ENCODE results near the gene NCAPD2. TPM values are rescaled to one million over a fixed set of nuclear protein-coding genes. Genes with fewer than 3 reads are reported as not detected.

Gene NCAPD2
- polyA plus RNA-seq, 1 of the 3 experiments (the other 2 are of a cell fraction): 46.9 TPM

GRCh38 chr12:6539314-6539682, 45.4 kb downstream of the NCAPD2 start:
- ChIA-PET CTCF (interaction anchor here (0.6 to 9.4 kb wide), 8 partner anchors 14 to 414 kb away, joined by 3 to 228 read pairs (median 9); partner anchors contain the start of genes IFFO1 and VAMP1), POLR2A (interaction anchor here (0.6 to 5.4 kb wide), 9 partner anchors 9 to 74 kb away, joined by 3 to 73 read pairs (median 4); partner anchors contain the start of genes MRPL51 and VAMP1)
- no peak for DNase-seq
- Histone ChIP-seq H4K20me1 (ENCODE audit: insufficient read depth) (peaks cover 55% of the 10 kb centered on the region), H3K4me3 (ENCODE audit: low read depth in 2 of 2, low read length in 1 of 2) (no peak overlapping the region), H3K9ac (no peak overlapping the region), H3K9me2 (no peaks in the 10 kb centered on the region), H3K9me3 (no peaks in the 10 kb centered on the region), H3K4me2 (no peak overlapping the region), H2AFZ (ENCODE audit: low read depth) (no peak overlapping the region), H3F3A (replicated peaks; ENCODE audit: insufficient read depth) (peaks cover 73% of the 10 kb centered on the region), H3K27ac (ENCODE audit: low read depth in 2 of 2, low read length in 1 of 2) (peak overlapping the region in 1 of 2 experiments; percentile 12; a peak in 1 of 4 replicates), H3K4me1 (ENCODE audit: control insufficient read depth in 1 of 2, insufficient read depth in 2 of 2, low read depth in 1 of 2, low read length in 1 of 2) (peaks cover 5 to 20% of the 10 kb centered on the region in 2 experiments; a peak in 3 of 4 replicates), H3K79me2 (ENCODE audit: insufficient read depth) (peaks cover 61% of the 10 kb centered on the region), H3K27me3 (ENCODE audit: insufficient read depth) (no peaks in the 10 kb centered on the region), H3K36me3 (replicated peaks in 1 of 2; ENCODE audit: control insufficient read depth in 1 of 2, insufficient read depth in 2 of 2, low read length in 1 of 2) (peaks cover 38 to 56% of the 10 kb centered on the region in 2 experiments)
- peak; percentile 6; the same call in 1 of the 2 replicates for TF ChIP-seq JUND (IDR thresholded peaks at IDR 0.05)
- no peak for TF ChIP-seq ZBTB33 (IDR thresholded peaks at IDR 0.05; ENCODE audit: borderline replicate concordance, low read depth)
- WGBS (ENCODE audit: low lambda C conversion rate): 79% methylated on average over 5 of the region's 5 CpGs

GRCh38 chr12:6539707-6540134, 45.8 kb downstream of the NCAPD2 start:
- peak; percentile 41 for DNase-seq
- Histone ChIP-seq H2AFZ (ENCODE audit: low read depth) (no peak overlapping the region), H3K4me1 (ENCODE audit: control insufficient read depth in 1 of 2, insufficient read depth in 2 of 2, low read depth in 1 of 2, low read length in 1 of 2) (peaks cover 5 to 20% of the 10 kb centered on the region in 2 experiments; a peak in 3 of 4 replicates), H3K9ac (no peak overlapping the region), H3K4me2 (no peak overlapping the region), H3F3A (replicated peaks; ENCODE audit: insufficient read depth) (peaks cover 74% of the 10 kb centered on the region), H3K9me3 (no peaks in the 10 kb centered on the region), H4K20me1 (ENCODE audit: insufficient read depth) (peaks cover 52% of the 10 kb centered on the region), H3K27ac (ENCODE audit: low read depth in 2 of 2, low read length in 1 of 2) (peak overlapping the region in 1 of 2 experiments; percentile 12; a peak in 1 of 4 replicates), H3K79me2 (ENCODE audit: insufficient read depth) (peaks cover 61% of the 10 kb centered on the region), H3K27me3 (ENCODE audit: insufficient read depth) (no peaks in the 10 kb centered on the region), H3K36me3 (replicated peaks in 1 of 2; ENCODE audit: control insufficient read depth in 1 of 2, insufficient read depth in 2 of 2, low read length in 1 of 2) (peaks cover 42 to 56% of the 10 kb centered on the region in 2 experiments), H3K9me2 (no peaks in the 10 kb centered on the region), H3K4me3 (ENCODE audit: low read depth in 2 of 2, low read length in 1 of 2) (no peak overlapping the region)
- no peak for TF ChIP-seq RXRA (IDR thresholded peaks at IDR 0.05; ENCODE audit: borderline replicate concordance, low read depth)
- TF ChIP-seq IRF3 (IDR thresholded peaks at IDR 0.05; ENCODE audit: low read depth, low read length): no peak
- 0 out of 2 replicates have a peak, but pooled peaks have one; percentile 14 for TF ChIP-seq POLR2AphosphoS5 (IDR thresholded peaks at IDR 0.05; ENCODE audit: low read depth, low read length)
- ChIA-PET CTCF (interaction anchor here (0.6 to 9.4 kb wide), 8 partner anchors 13 to 413 kb away, joined by 3 to 228 read pairs (median 9); partner anchors contain the start of genes IFFO1 and VAMP1), POLR2A (interaction anchor here (0.6 to 5.4 kb wide), 7 partner anchors 11 to 74 kb away, joined by 3 to 73 read pairs (median 6); partner anchors contain the start of genes MRPL51 and VAMP1)
- 78% methylated on average over 7 of the region's 14 CpGs for WGBS (ENCODE audit: low lambda C conversion rate)
